ENCODE results near the gene CXCL12.

CXCL12 gene

DNA sequence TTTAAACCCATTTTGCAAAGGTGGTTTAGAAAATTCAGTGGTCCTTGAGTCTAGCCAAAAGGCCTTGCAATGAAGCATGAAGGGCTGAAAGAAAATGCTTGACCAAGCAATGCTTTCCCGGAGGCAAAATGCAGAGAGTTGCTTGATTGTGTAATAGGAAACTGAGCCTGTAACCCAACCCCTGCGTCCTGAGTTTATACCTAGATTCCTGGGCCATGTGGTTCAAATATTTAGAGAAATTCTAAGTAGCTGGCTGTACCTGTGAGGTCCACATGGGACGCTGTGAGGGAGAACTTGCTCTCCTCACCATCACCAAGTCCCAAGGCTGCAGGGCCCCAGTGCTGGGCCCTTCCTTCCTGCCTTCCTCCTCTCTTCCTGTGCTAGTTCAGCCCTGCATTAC lies 45.7 kb downstream of the CXCL12 start:
- Histone ChIP-seq H3K4me3 (ENCODE audit: low read length) (no peak overlapping the region), H2AFZ (ENCODE audit: low read depth, low read length) (no peak overlapping the region), H3K4me2 (ENCODE audit: low read length) (no peak overlapping the region), H3K27me3 (ENCODE audit: low read depth, low read length) (no peaks in the 10 kb centered on the region), H3K4me1 (ENCODE audit: low read length) (peaks cover 8% of the 10 kb centered on the region; the same call in 1 of the 2 replicates), H4K20me1 (ENCODE audit: insufficient read depth, low read length) (no peaks in the 10 kb centered on the region), H3K36me3 (replicated peaks; ENCODE audit: low read depth, low read length) (no peaks in the 10 kb centered on the region), H3K9me3 (ENCODE audit: insufficient read depth, low read length) (no peaks in the 10 kb centered on the region), H3K27ac (ENCODE audit: low read length) (no peak overlapping the region), H3K9ac (ENCODE audit: low read length) (no peak overlapping the region), H3K79me2 (ENCODE audit: low read length) (no peaks in the 10 kb centered on the region)
- TF ChIP-seq EZH2phosphoT487 (IDR thresholded peaks at IDR 0.05; ENCODE audit: low read depth), result no peak
- TF ChIP-seq, protein P1, sequence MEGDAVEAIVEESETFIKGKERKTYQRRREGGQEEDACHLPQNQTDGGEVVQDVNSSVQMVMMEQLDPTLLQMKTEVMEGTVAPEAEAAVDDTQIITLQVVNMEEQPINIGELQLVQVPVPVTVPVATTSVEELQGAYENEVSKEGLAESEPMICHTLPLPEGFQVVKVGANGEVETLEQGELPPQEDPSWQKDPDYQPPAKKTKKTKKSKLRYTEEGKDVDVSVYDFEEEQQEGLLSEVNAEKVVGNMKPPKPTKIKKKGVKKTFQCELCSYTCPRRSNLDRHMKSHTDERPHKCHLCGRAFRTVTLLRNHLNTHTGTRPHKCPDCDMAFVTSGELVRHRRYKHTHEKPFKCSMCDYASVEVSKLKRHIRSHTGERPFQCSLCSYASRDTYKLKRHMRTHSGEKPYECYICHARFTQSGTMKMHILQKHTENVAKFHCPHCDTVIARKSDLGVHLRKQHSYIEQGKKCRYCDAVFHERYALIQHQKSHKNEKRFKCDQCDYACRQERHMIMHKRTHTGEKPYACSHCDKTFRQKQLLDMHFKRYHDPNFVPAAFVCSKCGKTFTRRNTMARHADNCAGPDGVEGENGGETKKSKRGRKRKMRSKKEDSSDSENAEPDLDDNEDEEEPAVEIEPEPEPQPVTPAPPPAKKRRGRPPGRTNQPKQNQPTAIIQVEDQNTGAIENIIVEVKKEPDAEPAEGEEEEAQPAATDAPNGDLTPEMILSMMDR (IDR thresholded peaks at IDR 0.05; ENCODE audit: low read depth, low read length), result no peak

- no peak overlapping the region for H2AFZ ChIP-seq (ENCODE audit: low read depth, low read length)
- no peak overlapping the region for H3K27ac ChIP-seq (ENCODE audit: low read length)
- no peaks in the 10 kb centered on the region for H3K27me3 ChIP-seq (ENCODE audit: low read depth, low read length)
- H3K4me1 ChIP-seq (ENCODE audit: low read length), result peaks cover 4% of the 10 kb centered on the region; the same call in 1 of the 2 replicates
- TF ChIP-seq, protein P1 (IDR thresholded peaks at IDR 0.05; ENCODE audit: low read depth, low read length), result no peak
- TF ChIP-seq EZH2phosphoT487 (IDR thresholded peaks at IDR 0.05; ENCODE audit: low read depth), result no peak
- no peaks in the 10 kb centered on the region for H4K20me1 ChIP-seq (ENCODE audit: insufficient read depth, low read length)
- H3K9ac ChIP-seq (ENCODE audit: low read length), result no peak overlapping the region
- H3K79me2 ChIP-seq (ENCODE audit: low read length), result no peaks in the 10 kb centered on the region
- no peaks in the 10 kb centered on the region for H3K9me3 ChIP-seq (ENCODE audit: insufficient read depth, low read length)
- no peak overlapping the region for H3K4me2 ChIP-seq (ENCODE audit: low read length)
- H3K4me3 ChIP-seq (ENCODE audit: low read length), result no peak overlapping the region
- H3K36me3 ChIP-seq (replicated peaks; ENCODE audit: low read depth, low read length), result no peaks in the 10 kb centered on the region
Measured at GRCh38 chr10:44337081-44337480, 47.8 kb downstream of the CXCL12 start.

- Histone ChIP-seq H3K27ac (ENCODE audit: low read length) (no peak overlapping the region), H3K4me1 (ENCODE audit: low read length) (peaks cover 4% of the 10 kb centered on the region; the same call in 1 of the 2 replicates), H3K36me3 (replicated peaks; ENCODE audit: low read depth, low read length) (no peaks in the 10 kb centered on the region), H2AFZ (ENCODE audit: low read depth, low read length) (no peak overlapping the region), H3K9me3 (ENCODE audit: insufficient read depth, low read length) (no peaks in the 10 kb centered on the region), H3K9ac (ENCODE audit: low read length) (no peak overlapping the region), H3K4me3 (ENCODE audit: low read length) (no peak overlapping the region), H3K4me2 (ENCODE audit: low read length) (no peak overlapping the region), H4K20me1 (ENCODE audit: insufficient read depth, low read length) (no peaks in the 10 kb centered on the region), H3K79me2 (ENCODE audit: low read length) (no peaks in the 10 kb centered on the region), H3K27me3 (ENCODE audit: low read depth, low read length) (no peaks in the 10 kb centered on the region)
- TF ChIP-seq EZH2phosphoT487 (IDR thresholded peaks at IDR 0.05; ENCODE audit: low read depth), result no peak
- TF ChIP-seq, protein P1 (IDR thresholded peaks at IDR 0.05; ENCODE audit: low read depth, low read length), result no peak
Measured at GRCh38 chr10:44335330-44336021, 49.4 kb downstream of the CXCL12 start.

DNA sequence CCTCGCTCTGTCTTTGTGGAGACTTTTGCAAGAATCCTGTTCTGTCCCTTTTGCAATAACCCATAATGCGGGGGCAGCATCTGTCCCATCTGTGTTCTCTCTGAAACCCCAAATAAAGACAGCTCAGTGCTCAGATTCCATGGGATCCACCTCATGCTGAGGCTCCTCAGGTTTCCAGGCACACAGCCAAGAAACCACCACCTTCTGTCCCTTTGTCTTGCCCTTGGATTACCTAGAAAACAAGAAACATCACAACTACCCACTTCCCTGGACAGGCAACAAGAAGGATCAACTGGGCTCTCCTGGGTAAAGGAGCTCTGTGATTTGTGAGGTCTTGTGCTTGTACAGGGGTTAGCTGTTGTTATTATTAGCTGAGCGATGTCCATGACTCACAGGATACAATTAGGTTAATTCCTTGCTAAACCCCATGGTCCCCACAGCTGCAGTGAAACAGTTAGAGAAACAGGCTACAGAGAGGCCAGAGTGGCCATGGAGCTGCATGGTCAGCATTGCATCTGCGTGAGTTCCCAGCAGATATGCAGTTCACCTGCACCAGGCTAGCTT lies 50.2 kb downstream of the CXCL12 start:
- Histone ChIP-seq H3K4me2 (ENCODE audit: low read length) (no peak overlapping the region), H3K4me3 (ENCODE audit: low read length) (no peak overlapping the region), H3K79me2 (ENCODE audit: low read length) (no peaks in the 10 kb centered on the region), H4K20me1 (ENCODE audit: insufficient read depth, low read length) (no peaks in the 10 kb centered on the region), H3K27ac (ENCODE audit: low read length) (no peak overlapping the region), H3K27me3 (ENCODE audit: low read depth, low read length) (no peaks in the 10 kb centered on the region), H2AFZ (ENCODE audit: low read depth, low read length) (no peak overlapping the region), H3K4me1 (ENCODE audit: low read length) (peaks cover 4% of the 10 kb centered on the region; the same call in 1 of the 2 replicates), H3K9ac (ENCODE audit: low read length) (no peak overlapping the region), H3K36me3 (replicated peaks; ENCODE audit: low read depth, low read length) (no peaks in the 10 kb centered on the region), H3K9me3 (ENCODE audit: insufficient read depth, low read length) (no peaks in the 10 kb centered on the region)
- no peak for TF ChIP-seq EZH2phosphoT487 (IDR thresholded peaks at IDR 0.05; ENCODE audit: low read depth)
- TF ChIP-seq, protein P1 (IDR thresholded peaks at IDR 0.05; ENCODE audit: low read depth, low read length), result no peak

Data from OCI-LY3 (cell line).